ENCODE measurements around the gene REXO5.

DNA sequence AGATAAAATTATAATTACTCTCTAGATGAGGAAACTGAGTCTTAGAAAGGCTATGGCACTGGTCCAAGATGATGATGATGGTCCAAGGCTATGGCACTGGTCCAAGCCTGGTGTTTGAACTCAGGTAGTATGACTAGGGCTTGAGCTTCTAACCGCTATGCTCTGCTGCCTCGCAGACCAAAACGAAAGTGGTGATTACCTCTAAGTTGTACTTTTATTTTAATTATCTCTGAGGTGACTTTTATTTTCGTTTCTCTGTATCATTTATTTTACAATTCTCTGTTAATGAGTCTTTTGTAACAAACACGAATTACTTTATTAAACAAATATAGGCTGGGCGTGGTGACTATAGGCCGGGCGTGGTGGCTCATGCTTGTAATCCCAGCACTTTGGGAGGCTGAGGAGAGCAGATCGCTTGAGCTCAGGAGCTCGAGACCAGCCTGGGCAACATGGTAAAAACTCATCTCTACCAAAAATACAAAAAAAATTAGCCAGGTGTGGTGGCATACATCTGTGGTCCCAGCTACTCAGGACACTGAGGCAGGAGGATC is 5.6 kb downstream of the REXO5 start:
- TF ChIP-seq, protein P1, sequence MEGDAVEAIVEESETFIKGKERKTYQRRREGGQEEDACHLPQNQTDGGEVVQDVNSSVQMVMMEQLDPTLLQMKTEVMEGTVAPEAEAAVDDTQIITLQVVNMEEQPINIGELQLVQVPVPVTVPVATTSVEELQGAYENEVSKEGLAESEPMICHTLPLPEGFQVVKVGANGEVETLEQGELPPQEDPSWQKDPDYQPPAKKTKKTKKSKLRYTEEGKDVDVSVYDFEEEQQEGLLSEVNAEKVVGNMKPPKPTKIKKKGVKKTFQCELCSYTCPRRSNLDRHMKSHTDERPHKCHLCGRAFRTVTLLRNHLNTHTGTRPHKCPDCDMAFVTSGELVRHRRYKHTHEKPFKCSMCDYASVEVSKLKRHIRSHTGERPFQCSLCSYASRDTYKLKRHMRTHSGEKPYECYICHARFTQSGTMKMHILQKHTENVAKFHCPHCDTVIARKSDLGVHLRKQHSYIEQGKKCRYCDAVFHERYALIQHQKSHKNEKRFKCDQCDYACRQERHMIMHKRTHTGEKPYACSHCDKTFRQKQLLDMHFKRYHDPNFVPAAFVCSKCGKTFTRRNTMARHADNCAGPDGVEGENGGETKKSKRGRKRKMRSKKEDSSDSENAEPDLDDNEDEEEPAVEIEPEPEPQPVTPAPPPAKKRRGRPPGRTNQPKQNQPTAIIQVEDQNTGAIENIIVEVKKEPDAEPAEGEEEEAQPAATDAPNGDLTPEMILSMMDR (IDR thresholded peaks at IDR 0.05): no peak
- TF ChIP-seq POLR2A (IDR thresholded peaks at IDR 0.05) (no peak), EP300 (IDR thresholded peaks at IDR 0.05) (no peak)

Data from ovary (tissue), 3 donors.